DMS79 treated with DMSO at 0.1 percent for 48 hours (cell line): ENCODE data around the gene RSPH9.

Experiments
- DNase-seq: peaks from one replicate; lab custom pipeline; 2025; lab: John Stamatoyannopoulos, UW

RSPH9 gene

GRCh38 chr6:43710576-43710975, 65.7 kb downstream of the RSPH9 start:
- no peak for DNase-seq

- DNase-seq: no peak
Observed at GRCh38 chr6:43712579-43712978, 67.7 kb downstream of the RSPH9 start.

- no peak for DNase-seq
Observed at GRCh38 chr6:43713643-43714310, 68.9 kb downstream of the RSPH9 start.

GRCh38 chr6:43714311-43715055, 69.6 kb downstream of the RSPH9 start:
- DNase-seq: no peak

GRCh38 chr6:43715056-43715788, 70.4 kb downstream of the RSPH9 start:
- DNase-seq: no peak

- no peak for DNase-seq
Observed at GRCh38 chr6:43716099-43716498, 71.3 kb downstream of the RSPH9 start.

GRCh38 chr6:43717389-43717788, 72.6 kb downstream of the RSPH9 start:
- DNase-seq: no peak

GRCh38 chr6:43717822-43718221, 73.0 kb downstream of the RSPH9 start:
- DNase-seq: no peak

- DNase-seq: no peak
Observed at GRCh38 chr6:43718387-43719105, 73.7 kb downstream of the RSPH9 start.

GRCh38 chr6:43719511-43719910, 74.7 kb downstream of the RSPH9 start:
- no peak for DNase-seq

- DNase-seq: no peak
Observed at GRCh38 chr6:43720999-43721398, 76.2 kb downstream of the RSPH9 start.
